NCI-H1930 (cell line): Measurements from ENCODE around the gene APOD.

Experiments
- DNase-seq, 2 experiments: peaks; one replicate each; lab custom pipeline; 2025; lab: John Stamatoyannopoulos, UW

Gene APOD

GRCh38 chr3:195587406-195587805 lies 3.7 kb upstream of the APOD start:
- DNase-seq = no peak

- DNase-seq = no peak
Measured at GRCh38 chr3:195584543-195584870, 767 bp upstream of the APOD start.

- no peak for DNase-seq
Measured at GRCh38 chr3:195582947-195583346, 793 bp downstream of the APOD start.

- DNase-seq = no peak
Measured at GRCh38 chr3:195580744-195581443, 2.8 kb downstream of the APOD start.

DNA sequence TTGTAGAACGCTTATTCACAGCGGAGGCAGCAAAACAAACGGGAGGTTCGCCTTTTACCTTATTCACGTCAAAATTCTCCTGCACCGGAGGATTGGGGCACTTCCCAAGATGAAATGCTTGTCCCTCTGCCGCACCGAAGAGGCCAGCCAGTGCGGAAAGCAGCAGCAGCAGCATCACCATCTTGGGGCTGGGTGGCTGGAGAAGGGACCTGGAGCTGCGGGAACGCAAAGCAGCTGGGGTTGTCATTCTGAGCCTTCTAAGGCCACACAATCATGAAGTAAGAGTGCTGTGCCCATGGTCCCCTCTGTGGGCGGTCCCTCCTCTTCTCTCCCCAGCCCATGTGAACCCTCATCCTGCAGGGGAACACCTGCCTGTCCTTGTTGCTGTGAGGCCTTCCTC lies 4.5 kb downstream of the APOD start:
- DNase-seq = no peak

- no peak for DNase-seq
Measured at GRCh38 chr3:195578565-195578964, 5.2 kb downstream of the APOD start.

DNA sequence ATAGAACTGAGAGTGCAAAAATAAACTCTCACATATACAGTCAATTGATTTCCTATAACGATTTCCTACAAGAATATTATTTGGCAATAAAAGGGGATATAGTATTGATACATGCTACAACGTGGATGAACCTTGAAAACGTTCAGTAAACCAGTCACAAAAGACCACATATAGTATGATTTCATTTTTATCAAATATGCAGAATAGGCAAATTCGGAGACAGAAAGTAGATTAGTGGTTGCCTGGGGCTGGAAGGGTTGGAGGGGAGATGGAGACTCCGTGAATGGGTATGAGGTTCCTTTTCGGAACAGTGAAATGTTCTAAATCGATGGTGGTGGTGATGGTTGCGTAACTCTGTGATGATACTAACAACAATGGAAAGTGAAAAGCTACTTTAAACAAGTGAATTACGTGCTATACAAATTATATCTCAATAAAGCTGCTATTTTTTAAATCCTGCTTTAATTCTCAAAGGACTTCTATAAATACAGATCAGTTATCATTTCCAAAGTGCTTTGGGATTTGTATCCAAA lies 6.0 kb downstream of the APOD start:
- no peak for DNase-seq

DNA sequence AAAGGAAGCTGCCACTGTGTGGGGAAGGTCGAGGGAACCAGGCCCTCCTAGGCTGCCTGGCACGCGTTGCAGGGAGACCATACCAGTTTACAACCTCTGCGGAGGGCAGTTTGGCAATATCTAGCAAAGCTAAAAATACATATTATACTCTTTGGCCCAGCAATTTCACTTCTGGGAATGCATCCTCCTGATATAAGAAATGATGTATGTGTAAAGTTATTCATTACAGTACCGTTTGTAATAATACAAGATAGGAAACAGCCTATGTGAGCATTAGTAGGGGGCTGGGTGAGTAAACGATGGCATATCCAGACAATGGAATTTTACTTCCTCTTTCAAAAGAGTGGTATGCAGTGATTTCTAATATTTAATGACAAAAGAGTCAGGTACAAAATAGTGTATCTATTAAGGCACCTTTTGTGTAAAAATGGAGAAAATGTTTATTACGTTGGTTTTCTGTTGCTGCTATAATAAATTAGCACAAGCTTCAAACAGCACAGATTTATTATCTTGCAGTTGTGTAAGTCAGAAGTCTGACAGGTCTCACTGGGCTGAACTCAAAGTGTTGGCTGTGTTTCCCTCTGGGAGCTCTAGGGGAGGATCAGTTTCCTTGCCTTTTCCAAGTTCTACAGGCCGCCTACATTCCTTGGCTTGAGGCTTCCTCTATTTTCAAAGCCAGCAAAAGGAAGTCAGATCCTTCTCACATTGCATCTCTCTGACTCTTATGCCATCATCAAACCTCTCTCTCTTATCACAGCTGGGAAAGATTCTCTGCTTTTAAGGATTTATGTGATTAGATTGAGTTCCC lies 9.0 kb downstream of the APOD start:
- DNase-seq = no peak

- no peak for DNase-seq
Measured at GRCh38 chr3:195573611-195574496, 9.9 kb downstream of the APOD start.

- no peak for DNase-seq
Measured at GRCh38 chr3:195571361-195571760, 12.4 kb downstream of the APOD start.

- DNase-seq = no peak
Measured at GRCh38 chr3:195570912-195571311, 12.8 kb downstream of the APOD start.

DNA sequence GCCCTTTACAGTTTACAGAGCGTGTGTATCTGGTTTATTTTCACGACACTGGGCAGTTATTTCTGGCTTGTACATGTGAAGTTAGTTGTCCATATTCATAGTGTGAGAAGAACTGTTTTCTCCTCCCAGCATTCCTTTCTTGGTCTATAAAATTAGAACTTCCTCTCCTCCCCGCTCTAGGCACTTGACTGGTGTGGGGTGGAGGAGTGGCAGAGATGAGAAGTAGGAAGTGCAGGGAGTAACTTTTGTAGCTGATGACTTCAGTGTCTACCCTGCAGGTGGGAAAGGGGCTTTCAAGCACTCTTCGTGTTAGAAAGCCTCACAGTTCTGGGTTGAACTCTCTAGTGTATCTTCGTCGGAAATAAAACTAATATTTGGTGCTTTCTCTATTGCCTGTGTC lies 13.4 kb downstream of the APOD start:
- no peak for DNase-seq

- no peak for DNase-seq
Measured at GRCh38 chr3:195568630-195569029, 15.1 kb downstream of the APOD start.

DNA sequence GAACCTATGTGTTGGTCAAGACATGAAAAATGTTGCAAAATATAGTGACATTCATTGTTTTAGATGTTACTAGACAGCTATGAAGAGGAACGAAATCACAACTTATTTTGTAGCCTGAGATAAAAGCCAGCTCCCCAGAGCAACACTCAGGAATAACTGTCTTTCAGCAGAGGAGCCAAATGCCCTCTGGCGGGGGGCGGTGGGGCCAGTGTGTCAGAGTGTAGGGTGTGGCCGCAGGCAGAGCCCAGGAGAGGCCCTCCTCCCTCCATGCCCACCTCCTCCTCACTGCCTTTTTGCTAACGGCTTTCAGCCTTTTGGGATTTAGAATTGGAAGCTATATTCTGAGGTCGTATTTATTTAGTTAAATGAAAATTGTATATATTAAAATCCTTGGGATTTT lies 16.9 kb downstream of the APOD start:
- no peak for DNase-seq

- no peak for DNase-seq
Measured at GRCh38 chr3:195565716-195566115, 18.0 kb downstream of the APOD start.

DNA sequence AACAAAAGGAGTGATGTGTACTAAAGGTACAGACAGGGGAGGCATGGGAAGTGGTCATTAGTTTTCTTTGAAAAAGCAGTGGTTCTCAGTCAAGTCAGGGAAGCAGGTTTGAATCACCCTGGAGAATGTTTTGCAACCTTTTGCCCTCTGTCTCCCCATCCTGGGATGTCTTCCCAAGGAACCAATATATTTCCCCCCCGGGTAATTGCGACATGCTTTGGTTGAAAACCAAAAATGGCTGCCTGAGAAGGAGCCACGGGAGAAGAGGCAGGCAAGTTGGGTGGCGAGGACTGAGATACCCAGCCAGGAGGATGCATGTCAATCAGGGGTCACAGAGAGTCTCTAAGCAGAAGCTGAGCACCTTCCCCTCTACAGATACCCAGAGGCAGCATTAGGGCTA lies 20.4 kb downstream of the APOD start:
- no peak for DNase-seq

- no peak for DNase-seq
Measured at GRCh38 chr3:195559723-195560409, 23.9 kb downstream of the APOD start.

DNA sequence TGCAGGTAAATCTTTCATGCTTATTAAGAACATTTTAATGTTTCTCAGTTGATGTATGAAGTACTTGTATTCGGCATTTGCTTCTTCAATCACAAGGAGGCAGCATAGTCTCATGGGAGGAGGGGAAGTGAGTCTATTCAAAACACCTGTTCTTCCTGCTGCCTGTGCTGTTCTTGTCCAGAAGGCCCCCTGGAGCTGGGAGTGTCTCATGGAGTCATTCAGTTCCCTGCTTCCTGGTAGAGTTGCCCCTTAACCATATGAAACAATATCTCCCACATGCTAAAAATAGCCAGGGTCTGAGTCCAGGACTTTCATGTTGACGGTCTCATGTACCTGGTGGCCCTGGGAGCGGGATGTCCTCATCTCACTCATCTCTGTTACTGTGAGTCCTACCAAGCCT lies 25.1 kb downstream of the APOD start:
- DNase-seq = peak in 1 of 2 experiments; percentile 34

GRCh38 chr3:195557322-195557721 lies 26.4 kb downstream of the APOD start:
- no peak for DNase-seq

DNA sequence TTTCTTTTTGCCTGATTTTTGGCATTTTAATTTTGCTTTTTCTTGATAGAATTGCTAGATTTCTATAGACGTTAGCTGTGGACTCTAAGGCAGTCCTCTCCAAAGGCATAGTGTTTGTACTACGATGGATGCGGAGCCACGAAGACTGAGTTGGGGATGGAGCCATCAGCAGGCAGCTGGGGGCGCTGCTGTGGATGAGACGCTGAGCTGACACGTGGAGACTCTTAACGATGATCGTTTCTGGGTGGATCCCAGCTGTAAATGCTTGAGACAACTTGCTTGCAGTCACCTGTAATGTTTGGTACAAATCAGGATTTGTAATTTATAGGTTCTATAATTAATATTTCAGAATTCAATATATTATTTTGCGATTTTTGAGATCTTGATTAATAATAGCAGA lies 27.4 kb downstream of the APOD start:
- DNase-seq = peak; percentile 5 to 32

DNA sequence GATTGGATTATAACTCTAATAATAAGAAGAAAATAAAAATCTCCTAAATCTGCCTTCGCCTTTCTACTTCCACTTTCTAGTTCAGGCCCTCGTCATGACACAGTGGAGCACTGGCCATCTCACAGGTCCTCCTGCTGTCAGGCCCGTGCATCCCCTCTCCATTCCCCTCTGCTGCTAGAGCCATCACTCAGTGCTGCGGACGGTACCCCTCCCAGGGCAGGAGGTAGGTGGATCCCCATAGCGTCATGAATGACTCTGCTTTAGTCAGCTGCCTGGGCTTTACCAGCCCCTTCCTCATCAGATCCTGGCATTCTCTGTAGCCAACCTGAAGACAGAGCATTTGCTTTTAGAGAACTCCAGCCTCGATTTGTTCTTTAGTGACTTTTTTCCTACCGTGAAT lies 28.6 kb downstream of the APOD start:
- no peak for DNase-seq

DNA sequence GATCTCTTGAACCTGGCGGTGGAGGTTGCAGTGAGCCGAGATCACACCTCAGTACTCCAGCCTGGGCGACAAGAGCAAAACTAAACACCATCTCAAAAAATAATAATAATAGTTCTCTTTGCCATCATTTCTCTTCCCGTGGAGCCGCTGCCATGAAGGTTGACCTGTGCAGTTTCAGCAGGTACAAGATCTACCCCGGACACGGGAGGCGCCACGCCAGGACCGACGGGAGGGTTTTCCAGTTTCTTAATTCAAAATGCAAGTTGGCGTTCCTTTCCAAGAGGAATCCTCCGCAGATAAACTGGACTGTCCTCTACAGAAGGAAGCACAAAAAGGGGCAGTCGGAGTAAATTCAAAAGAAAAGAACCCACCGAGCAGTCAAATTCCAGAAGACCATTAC lies 29.3 kb downstream of the APOD start:
- no peak for DNase-seq
